ENCODE results near the gene NPTN. TPM values are rescaled to one million over a fixed set of nuclear protein-coding genes. Genes with fewer than 3 reads are reported as not detected.

Gene NPTN
- total RNA-seq, 4 donors from 2014 or later, result 261 to 338 (median 333) TPM

DNA sequence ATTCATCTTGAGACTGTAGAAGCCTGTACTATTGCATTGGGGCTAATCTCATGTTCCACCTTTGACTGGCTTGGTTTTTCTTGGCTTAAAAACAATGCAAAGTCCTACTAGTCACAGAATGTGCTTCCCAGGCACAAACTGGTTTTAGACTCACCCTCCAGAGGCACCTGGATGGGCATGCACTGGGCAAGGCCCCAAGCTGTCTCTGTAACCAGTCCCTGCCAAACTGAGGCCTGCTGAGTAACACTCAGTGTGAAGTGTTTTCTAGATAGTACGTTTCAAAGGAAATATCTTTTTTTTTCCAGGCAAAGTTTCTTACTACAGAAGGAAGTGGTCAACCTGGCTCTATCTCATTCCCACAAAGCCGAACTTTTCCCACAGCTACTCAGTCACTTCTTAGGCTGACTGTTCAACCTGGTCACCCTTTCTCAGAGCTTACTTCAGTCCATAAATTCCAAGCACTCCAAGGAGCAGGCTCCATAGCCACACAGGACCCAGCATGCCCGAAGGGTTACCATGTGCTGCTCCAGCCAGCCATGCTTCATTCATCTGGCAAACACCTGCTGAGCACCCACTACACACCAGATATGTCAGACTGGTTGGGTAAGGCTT lies 57.4 kb downstream of the NPTN start:
- no peaks in the 10 kb centered on the region for H3K27me3 ChIP-seq
- 39 to 55% methylated on average over 2 to 3 of the region's 3 CpGs for WGBS, 2 donors (ENCODE audit: low coverage in 1 of 2)
- peaks cover 3 to 53% (median 5%) of the 10 kb centered on the region in 3 donors for H3K4me1 ChIP-seq
- ATAC-seq, result peak; percentile 73
- peak overlapping the region in 3 of 4 donors; percentile 66 to 69 (median 67) for H3K27ac ChIP-seq
- no peak overlapping the region for H3K4me3 ChIP-seq
- H3K9me3 ChIP-seq, result no peaks in the 10 kb centered on the region
- no peak for TF ChIP-seq CTCF (IDR thresholded peaks at IDR 0.05)
- TF ChIP-seq POLR2AphosphoS5 (IDR thresholded peaks at IDR 0.05), result peak; percentile 7
- peaks cover 0 to 86% of the 10 kb centered on the region in 2 donors for H3K36me3 ChIP-seq

DNA sequence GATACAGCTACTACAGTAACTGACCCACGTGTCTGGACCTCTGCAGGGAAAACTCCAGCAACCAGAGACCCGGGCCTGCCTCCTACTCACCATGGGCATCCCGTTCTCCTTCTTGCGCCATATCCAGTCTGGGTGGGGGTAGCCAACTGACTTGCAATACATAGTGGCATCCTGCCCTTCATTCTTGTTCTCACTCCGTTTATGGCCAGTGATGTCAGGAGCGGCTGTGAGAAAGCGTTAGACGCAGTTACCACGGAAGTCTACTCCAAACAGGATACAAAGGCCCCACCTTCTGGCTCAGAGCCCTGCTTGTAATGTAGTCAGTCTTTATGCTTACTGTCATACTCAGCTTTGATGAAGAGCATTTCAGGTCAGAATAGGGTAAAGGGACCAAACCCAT lies 59.6 kb downstream of the NPTN start:
- no peaks in the 10 kb centered on the region for H3K9me3 ChIP-seq
- H3K4me3 ChIP-seq, result no peak overlapping the region
- H3K27ac ChIP-seq, result peak overlapping the region; percentile 48 to 66 (median 58)
- ATAC-seq, result peak; percentile 74
- H3K4me1 ChIP-seq, result peaks cover 3 to 59% (median 5%) of the 10 kb centered on the region in 3 donors
- 33 to 67% methylated on average over 1 to 3 of the region's 9 CpGs for WGBS, 2 donors (ENCODE audit: low coverage in 1 of 2)
- no peak for TF ChIP-seq POLR2A (IDR thresholded peaks at IDR 0.05)
- no peak for TF ChIP-seq POLR2AphosphoS5 (IDR thresholded peaks at IDR 0.05)
- TF ChIP-seq EP300 (IDR thresholded peaks at IDR 0.05), result no peak
- TF ChIP-seq CTCF (IDR thresholded peaks at IDR 0.05), result no peak
- peaks cover 0 to 92% of the 10 kb centered on the region in 2 donors for H3K36me3 ChIP-seq
- no peaks in the 10 kb centered on the region for H3K27me3 ChIP-seq

- no peak for ATAC-seq
- Histone ChIP-seq H3K4me1 (peaks cover 3 to 61% (median 5%) of the 10 kb centered on the region in 3 donors), H3K4me3 (no peak overlapping the region), H3K36me3 (peaks cover 0 to 92% of the 10 kb centered on the region in 2 donors), H3K27me3 (no peaks in the 10 kb centered on the region), H3K27ac (peak overlapping the region; percentile 48 to 66 (median 58)), H3K9me3 (no peaks in the 10 kb centered on the region)
- WGBS, 2 donors (ENCODE audit: low coverage in 1 of 2), result 40 to 57% methylated on average over 1 of the region's 1 CpG
- no peak for TF ChIP-seq POLR2A (IDR thresholded peaks at IDR 0.05)
- TF ChIP-seq CTCF (IDR thresholded peaks at IDR 0.05), result no peak
- TF ChIP-seq POLR2AphosphoS5 (IDR thresholded peaks at IDR 0.05), result no peak
- no peak for TF ChIP-seq EP300 (IDR thresholded peaks at IDR 0.05)
These were observed 60.2 kb downstream of the NPTN start for GRCh38 chr15:73573037-73573436.

- no peak for ATAC-seq
- TF ChIP-seq EP300 (IDR thresholded peaks at IDR 0.05), result no peak
- no peak for TF ChIP-seq POLR2AphosphoS5 (IDR thresholded peaks at IDR 0.05)
- no peak for TF ChIP-seq POLR2A (IDR thresholded peaks at IDR 0.05)
- no peak for TF ChIP-seq CTCF (IDR thresholded peaks at IDR 0.05)
- Histone ChIP-seq H3K4me3 (no peak overlapping the region), H3K36me3 (peaks cover 0 to 93% of the 10 kb centered on the region in 2 donors), H3K27ac (peak overlapping the region in 3 of 4 donors; percentile 26 to 66 (median 33)), H3K4me1 (peaks cover 3 to 61% (median 5%) of the 10 kb centered on the region in 3 donors), H3K27me3 (no peaks in the 10 kb centered on the region), H3K9me3 (no peaks in the 10 kb centered on the region)
- 60 to 87% methylated on average over 5 of the region's 5 CpGs for WGBS, 2 donors (ENCODE audit: low coverage in 1 of 2)
These were observed 60.9 kb downstream of the NPTN start for GRCh38 chr15:73572296-73572695.

GRCh38 chr15:73571346-73571745 lies 61.8 kb downstream of the NPTN start:
- peaks cover 2 to 62% (median 5%) of the 10 kb centered on the region in 3 donors for H3K4me1 ChIP-seq
- H3K9me3 ChIP-seq, result no peaks in the 10 kb centered on the region
- no peak overlapping the region for H3K4me3 ChIP-seq
- H3K27ac ChIP-seq, result peak overlapping the region in 3 of 4 donors; percentile 1 to 41 (median 5)
- ATAC-seq, result no peak
- WGBS, 2 donors (ENCODE audit: low coverage in 1 of 2), result 41 to 65% methylated on average over 2 to 5 of the region's 5 CpGs
- H3K36me3 ChIP-seq, result peaks cover 0 to 92% of the 10 kb centered on the region in 2 donors
- H3K27me3 ChIP-seq, result no peaks in the 10 kb centered on the region
- TF ChIP-seq CTCF (IDR thresholded peaks at IDR 0.05), result no peak
- no peak for TF ChIP-seq EP300 (IDR thresholded peaks at IDR 0.05)
- no peak for TF ChIP-seq POLR2AphosphoS5 (IDR thresholded peaks at IDR 0.05)
- no peak for TF ChIP-seq POLR2A (IDR thresholded peaks at IDR 0.05)
